HepG2 (cell line): ENCODE measurements around the gene AP4S1. TPM values are rescaled to one million over a fixed set of nuclear protein-coding genes. Genes with fewer than 3 reads are reported as not detected.

Experiments used
- FIP1L1 ChIP-seq: fragments of 200-400 bp; formaldehyde crosslinking; IDR thresholded peaks from 2 replicates; pipeline ENCODE4 v1.6.1; 2018; ENCODE audit warnings: low read depth, mild to moderate bottlenecking, low read length, moderate library complexity, borderline replicate concordance; ENCODE audit not compliant: insufficient read depth
- FOXA1 ChIP-seq, 2 experiments: fragments of 450-650 bp in 1 of 2; sonication (generic) in 1 of 2; formaldehyde crosslinking in 1 of 2; IDR thresholded peaks; 2 replicates each; pipeline versions ENCODE4 v1.4.0 to v1.6.1; 2016 to 2020; ENCODE audit warnings: missing genetic modification reagents in 1 of 2
- FOXP1 ChIP-seq, 2 experiments: fragments of 450-650 bp in 1 of 2; IDR thresholded peaks; 2 replicates each; pipeline ENCODE4 v1.6.1; 2017 to 2018; ENCODE audit warnings: antibody characterized with exemption in 1 of 2
- HHEX ChIP-seq: IDR thresholded peaks from 2 replicates; pipeline ENCODE4 v1.6.1; 2016; ENCODE audit warnings: control low read depth
- HNF4A ChIP-seq: sonication (generic); formaldehyde crosslinking; IDR thresholded peaks from 2 replicates; pipeline ENCODE4 v1.4.0; 2020; ENCODE audit warnings: missing genetic modification reagents
- MIXL1 ChIP-seq: IDR thresholded peaks from 2 replicates; pipeline ENCODE4 v1.6.1; 2016
- NRL ChIP-seq: sonication (generic); formaldehyde crosslinking; IDR thresholded peaks from 2 replicates; pipeline ENCODE4 v1.5.0; 2020; ENCODE audit warnings: missing genetic modification reagents, mild to moderate bottlenecking, moderate library complexity, borderline replicate concordance
- TCF7L2 ChIP-seq: IDR thresholded peaks from 2 replicates; pipeline ENCODE4 v1.6.1; 2011; ENCODE audit warnings: mild to moderate bottlenecking, low read depth, low read length, moderate library complexity
- ZBTB25 ChIP-seq: IDR thresholded peaks from 2 replicates; pipeline ENCODE4 v1.6.1; 2018; ENCODE audit warnings: missing genetic modification reagents
- ZNF761 ChIP-seq: sonication (generic); formaldehyde crosslinking; conservative IDR thresholded peaks from 2 replicates; pipeline ENCODE4 v1.4.0; 2020; ENCODE audit warnings: mild to moderate bottlenecking, missing genetic modification reagents
- ZNF800 ChIP-seq: sonication (generic); formaldehyde crosslinking; IDR thresholded peaks from 2 replicates; pipeline ENCODE4 v1.4.0; 2020; ENCODE audit warnings: missing genetic modification reagents
- ZUFSP ChIP-seq: sonication (generic); formaldehyde crosslinking; IDR thresholded peaks from 2 replicates; pipeline ENCODE4 v1.9.0; 2021; ENCODE audit warnings: missing genetic modification reagents, mild to moderate bottlenecking, borderline replicate concordance
- polyA plus RNA-seq, 8 experiments: library from polyadenylated mRNA; depleted of rRNA in 3 of 8; stranded (reverse) in 7 of 8; unstranded in 1 of 8; fragments of >200 nt; fragmentation: Illumina TruSeq in 4 of 8; extraction: Trizol in 4 of 8; gene quantifications; 2 replicates each; pipeline versions ENCODE4 v1.2.1 to v1.2.3, GENCODE V29; 2011 to 2016; ENCODE audit warnings: low read depth in 4 of 8, missing spikeins in 1 of 8, mixed read lengths in 1 of 8; ENCODE audit not compliant: insufficient read depth in 1 of 8
- total RNA-seq, 5 experiments: library from RNA; depleted of rRNA; stranded (reverse); fragments of >200 nt; fragmentation: Illumina TruSeq; extraction: Trizol; gene quantifications; 2 replicates each; pipeline ENCODE4 v1.2.3, GENCODE V29; 2016; ENCODE audit warnings: low read depth in 1 of 5
- TF ChIP-seq, protein P1 (sequence below): sonication (generic); formaldehyde crosslinking; IDR thresholded peaks from 2 replicates; pipeline ENCODE4 v1.8.0; 2022; ENCODE audit warnings: mild to moderate bottlenecking, missing genetic modification reagents
- TF ChIP-seq, protein P2 (sequence below): sonication (generic); formaldehyde crosslinking; IDR thresholded peaks from 2 replicates; pipeline ENCODE4 v1.4.0; 2020; ENCODE audit warnings: missing genetic modification reagents
- TF ChIP-seq, protein P3 (sequence below): sonication (generic); formaldehyde crosslinking; IDR thresholded peaks from 2 replicates; pipeline ENCODE4 v1.5.1; 2020; ENCODE audit warnings: missing genetic modification reagents, mild to moderate bottlenecking, borderline replicate concordance

The AP4S1 gene
- total and polyA plus RNA-seq, 2 of the 13 experiments (the other 11 are each of a cell fraction or from before 2014, with no cell fraction given) = 3.9 to 21.1 TPM

- TF ChIP-seq ZBTB25 (CRISPR knock-in tag) (peak; percentile 99), ZNF800 (no peak), FIP1L1 (peak; percentile 95), FOXP1 (IDR thresholded peaks at IDR 0.05) (no peak), FOXP1 (CRISPR knock-in tag; IDR thresholded peaks at IDR 0.05) (peak; percentile 9; the same call in 1 of the 2 replicates), TCF7L2 (no peak), FOXA1 (IDR thresholded peaks at IDR 0.05) (no peak), FOXA1 (CRISPR knock-in tag; IDR thresholded peaks at IDR 0.05) (no peak; the same call in none of the 2 replicates), MIXL1 (CRISPR knock-in tag) (no peak; the same call in 1 of the 2 replicates), NRL (CRISPR knock-in tag) (peak; percentile 83; the same call in 1 of the 2 replicates), ZNF761 (CRISPR knock-in tag) (peak; percentile 61; the same call in 1 of the 2 replicates), ZUFSP (CRISPR knock-in tag) (no peak), HNF4A (0 out of 2 replicates have a peak, but pooled peaks have one; percentile 10), HHEX (CRISPR knock-in tag) (peak; percentile 57; the same call in 1 of the 2 replicates)
- TF ChIP-seq, protein P1, sequence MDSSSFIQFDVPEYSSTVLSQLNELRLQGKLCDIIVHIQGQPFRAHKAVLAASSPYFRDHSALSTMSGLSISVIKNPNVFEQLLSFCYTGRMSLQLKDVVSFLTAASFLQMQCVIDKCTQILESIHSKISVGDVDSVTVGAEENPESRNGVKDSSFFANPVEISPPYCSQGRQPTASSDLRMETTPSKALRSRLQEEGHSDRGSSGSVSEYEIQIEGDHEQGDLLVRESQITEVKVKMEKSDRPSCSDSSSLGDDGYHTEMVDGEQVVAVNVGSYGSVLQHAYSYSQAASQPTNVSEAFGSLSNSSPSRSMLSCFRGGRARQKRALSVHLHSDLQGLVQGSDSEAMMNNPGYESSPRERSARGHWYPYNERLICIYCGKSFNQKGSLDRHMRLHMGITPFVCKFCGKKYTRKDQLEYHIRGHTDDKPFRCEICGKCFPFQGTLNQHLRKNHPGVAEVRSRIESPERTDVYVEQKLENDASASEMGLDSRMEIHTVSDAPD = no peak
- TF ChIP-seq, protein P2, sequence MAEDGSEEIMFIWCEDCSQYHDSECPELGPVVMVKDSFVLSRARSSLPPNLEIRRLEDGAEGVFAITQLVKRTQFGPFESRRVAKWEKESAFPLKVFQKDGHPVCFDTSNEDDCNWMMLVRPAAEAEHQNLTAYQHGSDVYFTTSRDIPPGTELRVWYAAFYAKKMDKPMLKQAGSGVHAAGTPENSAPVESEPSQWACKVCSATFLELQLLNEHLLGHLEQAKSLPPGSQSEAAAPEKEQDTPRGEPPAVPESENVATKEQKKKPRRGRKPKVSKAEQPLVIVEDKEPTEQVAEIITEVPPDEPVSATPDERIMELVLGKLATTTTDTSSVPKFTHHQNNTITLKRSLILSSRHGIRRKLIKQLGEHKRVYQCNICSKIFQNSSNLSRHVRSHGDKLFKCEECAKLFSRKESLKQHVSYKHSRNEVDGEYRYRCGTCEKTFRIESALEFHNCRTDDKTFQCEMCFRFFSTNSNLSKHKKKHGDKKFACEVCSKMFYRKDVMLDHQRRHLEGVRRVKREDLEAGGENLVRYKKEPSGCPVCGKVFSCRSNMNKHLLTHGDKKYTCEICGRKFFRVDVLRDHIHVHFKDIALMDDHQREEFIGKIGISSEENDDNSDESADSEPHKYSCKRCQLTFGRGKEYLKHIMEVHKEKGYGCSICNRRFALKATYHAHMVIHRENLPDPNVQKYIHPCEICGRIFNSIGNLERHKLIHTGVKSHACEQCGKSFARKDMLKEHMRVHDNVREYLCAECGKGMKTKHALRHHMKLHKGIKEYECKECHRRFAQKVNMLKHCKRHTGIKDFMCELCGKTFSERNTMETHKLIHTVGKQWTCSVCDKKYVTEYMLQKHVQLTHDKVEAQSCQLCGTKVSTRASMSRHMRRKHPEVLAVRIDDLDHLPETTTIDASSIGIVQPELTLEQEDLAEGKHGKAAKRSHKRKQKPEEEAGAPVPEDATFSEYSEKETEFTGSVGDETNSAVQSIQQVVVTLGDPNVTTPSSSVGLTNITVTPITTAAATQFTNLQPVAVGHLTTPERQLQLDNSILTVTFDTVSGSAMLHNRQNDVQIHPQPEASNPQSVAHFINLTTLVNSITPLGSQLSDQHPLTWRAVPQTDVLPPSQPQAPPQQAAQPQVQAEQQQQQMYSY = peak; percentile 11; the same call in 1 of the 2 replicates
- TF ChIP-seq, protein P3, sequence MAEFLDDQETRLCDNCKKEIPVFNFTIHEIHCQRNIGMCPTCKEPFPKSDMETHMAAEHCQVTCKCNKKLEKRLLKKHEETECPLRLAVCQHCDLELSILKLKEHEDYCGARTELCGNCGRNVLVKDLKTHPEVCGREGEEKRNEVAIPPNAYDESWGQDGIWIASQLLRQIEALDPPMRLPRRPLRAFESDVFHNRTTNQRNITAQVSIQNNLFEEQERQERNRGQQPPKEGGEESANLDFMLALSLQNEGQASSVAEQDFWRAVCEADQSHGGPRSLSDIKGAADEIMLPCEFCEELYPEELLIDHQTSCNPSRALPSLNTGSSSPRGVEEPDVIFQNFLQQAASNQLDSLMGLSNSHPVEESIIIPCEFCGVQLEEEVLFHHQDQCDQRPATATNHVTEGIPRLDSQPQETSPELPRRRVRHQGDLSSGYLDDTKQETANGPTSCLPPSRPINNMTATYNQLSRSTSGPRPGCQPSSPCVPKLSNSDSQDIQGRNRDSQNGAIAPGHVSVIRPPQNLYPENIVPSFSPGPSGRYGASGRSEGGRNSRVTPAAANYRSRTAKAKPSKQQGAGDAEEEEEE (CRISPR knock-in tag) = peak; percentile 93; the same call in 1 of the 2 replicates
These were observed 1.2 kb downstream of the AP4S1 start (continued) for GRCh38 chr14:31026450-31027235.
